Activated B cell treated with CpG ODN at 0.5 μM for 24 hours (primary cell): ENCODE data around the gene MBNL1. TPM values are rescaled to one million over a fixed set of nuclear protein-coding genes. Genes with fewer than 3 reads are reported as not detected.

Experiments used
- ATAC-seq: fragments of 200-7000 bp; cut with Tn5 transposase; one replicate; pipeline ENCODE4 v1.10.0; 2021; ENCODE audit warnings: low read depth, mild to moderate bottlenecking, moderate library complexity
- CTCF ChIA-PET: fragments of 350-600 bp; sonication (Branson Sonifier 250); formaldehyde crosslinking; loops from one replicate; lab custom pipeline; 2021; ENCODE audit warnings: antibody characterized with exemption; lab: Charles Lee
- POLR2A ChIA-PET: fragments of 350-600 bp; sonication (Branson Sonifier 250); formaldehyde crosslinking; loops from one replicate; lab custom pipeline; 2021; ENCODE audit warnings: antibody characterized with exemption; lab: Charles Lee
- DNase-seq: peaks from one replicate; pipeline ENCODE4 v3.0.0; 2022
- H3K27ac Mint-ChIP-seq: one replicate; pipeline ENCODE4 v1.8.0; 2020; ENCODE audit warnings: mixed read lengths
- H3K27me3 Mint-ChIP-seq: one replicate; pipeline ENCODE4 v1.8.0; 2021; ENCODE audit warnings: mixed read lengths
- H3K36me3 Mint-ChIP-seq: one replicate; pipeline ENCODE4 v1.8.0; 2021; ENCODE audit warnings: low read depth, mixed read lengths
- H3K4me1 Mint-ChIP-seq: one replicate; pipeline ENCODE4 v1.8.0; 2021; ENCODE audit warnings: mixed read lengths
- H3K4me3 Mint-ChIP-seq: one replicate; pipeline ENCODE4 v1.8.0; 2020; ENCODE audit warnings: mild to moderate bottlenecking, mixed read lengths
- H3K9me3 Mint-ChIP-seq: one replicate; pipeline ENCODE4 v1.8.0; 2020; ENCODE audit warnings: mixed read lengths
- intact Hi-C: fragments of 100-400 bp; cut with micrococcal nuclease; formaldehyde crosslinking; loops from one replicate; pipeline ENCODE4 v1.15.1; 2024
- total RNA-seq: library from RNA; stranded (reverse); gene quantifications from 2 replicates; pipeline ENCODE4 v1.2.3, GENCODE V29; 2022
- TF ChIP-seq, protein P1 (sequence below): fragments of 200-600 bp; IDR thresholded peaks from one replicate; pipeline ENCODE4 v1.8.0; 2022; ENCODE audit warnings: antibody characterized with exemption, mild to moderate bottlenecking

The MBNL1 gene
- total RNA-seq, 1 donor from 2014 or later, result 561 TPM

DNA sequence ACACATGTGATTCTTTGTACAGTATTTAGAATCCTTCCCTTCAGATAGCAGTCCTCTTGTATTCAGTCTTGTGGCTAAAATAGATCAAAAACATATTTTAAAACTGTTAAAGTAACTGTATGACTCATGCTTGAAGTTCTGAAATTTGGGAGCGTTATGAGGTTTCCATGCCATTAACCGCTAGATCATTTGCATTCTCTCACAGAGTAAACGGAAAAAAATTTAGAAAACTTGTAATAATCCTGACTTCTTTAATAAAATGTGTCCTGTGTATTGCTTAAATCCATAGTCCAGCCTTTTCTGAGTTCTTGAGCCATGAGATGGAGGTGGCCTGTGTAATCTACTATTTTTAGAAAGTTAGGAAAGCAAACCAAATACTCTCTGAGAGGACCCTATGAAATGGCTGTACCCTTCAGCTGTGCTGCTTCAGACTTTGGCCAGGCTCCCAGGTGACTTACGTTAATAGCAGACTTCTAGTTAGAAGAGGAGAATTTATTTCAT lies 33.8 kb downstream of the MBNL1 start:
- peak overlapping the region; percentile 78 for H3K27ac Mint-ChIP-seq
- ChIA-PET CTCF (interaction anchor here (1.1 to 1.6 kb wide), 3 partner anchors 11 to 119 kb away, joined by 4 to 6 read pairs (median 6); no protein-coding TSS in a partner anchor), POLR2A (interaction anchor here (0.7 to 1.2 kb wide), 3 partner anchors 34 to 74 kb away, joined by 3 to 4 read pairs (median 3); partner anchors contain the start of gene MBNL1)
- H3K4me3 Mint-ChIP-seq, result peak overlapping the region; percentile 67
- peaks cover 65% of the 10 kb centered on the region for H3K36me3 Mint-ChIP-seq
- TF ChIP-seq, protein P1, sequence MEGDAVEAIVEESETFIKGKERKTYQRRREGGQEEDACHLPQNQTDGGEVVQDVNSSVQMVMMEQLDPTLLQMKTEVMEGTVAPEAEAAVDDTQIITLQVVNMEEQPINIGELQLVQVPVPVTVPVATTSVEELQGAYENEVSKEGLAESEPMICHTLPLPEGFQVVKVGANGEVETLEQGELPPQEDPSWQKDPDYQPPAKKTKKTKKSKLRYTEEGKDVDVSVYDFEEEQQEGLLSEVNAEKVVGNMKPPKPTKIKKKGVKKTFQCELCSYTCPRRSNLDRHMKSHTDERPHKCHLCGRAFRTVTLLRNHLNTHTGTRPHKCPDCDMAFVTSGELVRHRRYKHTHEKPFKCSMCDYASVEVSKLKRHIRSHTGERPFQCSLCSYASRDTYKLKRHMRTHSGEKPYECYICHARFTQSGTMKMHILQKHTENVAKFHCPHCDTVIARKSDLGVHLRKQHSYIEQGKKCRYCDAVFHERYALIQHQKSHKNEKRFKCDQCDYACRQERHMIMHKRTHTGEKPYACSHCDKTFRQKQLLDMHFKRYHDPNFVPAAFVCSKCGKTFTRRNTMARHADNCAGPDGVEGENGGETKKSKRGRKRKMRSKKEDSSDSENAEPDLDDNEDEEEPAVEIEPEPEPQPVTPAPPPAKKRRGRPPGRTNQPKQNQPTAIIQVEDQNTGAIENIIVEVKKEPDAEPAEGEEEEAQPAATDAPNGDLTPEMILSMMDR, result no peak
- H3K9me3 Mint-ChIP-seq, result no peaks in the 10 kb centered on the region
- ATAC-seq (peak; percentile 16), DNase-seq (no peak)
- peaks cover 83% of the 10 kb centered on the region for H3K4me1 Mint-ChIP-seq
- no peaks in the 10 kb centered on the region for H3K27me3 Mint-ChIP-seq
- intact Hi-C loops, result loop anchor here (1.0 to 2.0 kb wide), 2 partner anchors 33 to 42 kb away; no protein-coding TSS in a partner anchor

DNA sequence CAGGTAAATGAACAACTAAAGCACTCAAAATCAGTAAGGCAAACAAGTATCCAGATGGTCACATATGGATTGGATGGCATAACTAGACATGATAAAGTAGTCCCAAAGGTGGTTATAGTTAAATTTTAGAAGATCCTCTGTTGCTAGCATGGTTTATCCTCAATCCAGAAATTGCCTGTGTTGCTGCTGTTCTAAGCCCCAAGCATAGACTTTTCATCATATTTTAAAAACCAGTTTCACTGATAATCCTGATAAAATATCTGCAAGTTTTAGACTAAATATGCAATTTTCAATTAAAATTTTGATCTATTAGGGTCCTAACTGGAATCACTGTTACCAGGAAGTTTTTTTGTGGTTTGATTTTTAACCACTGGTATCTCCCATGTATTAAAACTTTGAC lies 35.4 kb downstream of the MBNL1 start:
- Mint-ChIP-seq H3K27me3 (no peaks in the 10 kb centered on the region), H3K36me3 (peaks cover 71% of the 10 kb centered on the region), H3K9me3 (no peaks in the 10 kb centered on the region), H3K4me3 (no peak overlapping the region), H3K4me1 (peaks cover 85% of the 10 kb centered on the region), H3K27ac (no peak overlapping the region)
- TF ChIP-seq, protein P1, result no peak
- ChIA-PET CTCF (interaction anchor here (0.9 to 1.3 kb wide), 2 partner anchors 19 to 121 kb away, joined by 3 to 6 read pairs; no protein-coding TSS in a partner anchor), POLR2A (no interaction called here)
- DNase-seq, result no peak
- no peak for ATAC-seq
- intact Hi-C loops, result loop anchor here (2.0 kb wide), 1 partner anchor 13 kb away; no protein-coding TSS in a partner anchor

DNA sequence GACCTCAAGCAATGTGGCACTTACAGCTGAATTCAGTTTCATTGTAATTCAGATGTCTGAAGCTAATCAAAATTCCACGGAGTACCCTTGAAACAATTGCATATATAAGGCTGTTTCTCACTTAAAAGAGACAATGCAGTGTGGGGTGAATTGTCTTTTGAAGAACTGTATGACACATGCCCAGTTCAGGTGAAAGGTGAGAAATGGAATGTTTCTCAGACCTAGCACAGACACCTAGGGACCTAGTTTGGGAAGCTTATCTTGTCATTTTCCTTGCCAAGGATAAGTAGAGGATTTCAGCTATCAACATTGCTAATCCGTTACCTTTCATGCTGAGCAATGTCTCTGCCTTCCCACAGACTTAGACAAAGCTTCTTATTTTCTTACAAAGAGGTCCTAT lies 36.3 kb downstream of the MBNL1 start:
- intact Hi-C loops, result loop anchor here (2.0 kb wide), 1 partner anchor 14 kb away; no protein-coding TSS in a partner anchor
- no peak overlapping the region for H3K4me3 Mint-ChIP-seq
- CTCF ChIA-PET, result interaction anchor here (0.9 to 1.3 kb wide), 4 partner anchors 20 to 139 kb away, joined by 3 to 6 read pairs (median 4); no protein-coding TSS in a partner anchor
- peaks cover 64% of the 10 kb centered on the region for H3K36me3 Mint-ChIP-seq
- no peaks in the 10 kb centered on the region for H3K9me3 Mint-ChIP-seq
- DNase-seq, result no peak
- H3K27me3 Mint-ChIP-seq, result no peaks in the 10 kb centered on the region
- H3K4me1 Mint-ChIP-seq, result peaks cover 84% of the 10 kb centered on the region
- peak overlapping the region; percentile 24 for H3K27ac Mint-ChIP-seq
- no peak for ATAC-seq
- POLR2A ChIA-PET, result interaction anchor here (0.5 to 0.7 kb wide), 2 partner anchors 19 to 36 kb away, joined by 3 to 4 read pairs; no protein-coding TSS in a partner anchor
- TF ChIP-seq, protein P1, result no peak

DNA sequence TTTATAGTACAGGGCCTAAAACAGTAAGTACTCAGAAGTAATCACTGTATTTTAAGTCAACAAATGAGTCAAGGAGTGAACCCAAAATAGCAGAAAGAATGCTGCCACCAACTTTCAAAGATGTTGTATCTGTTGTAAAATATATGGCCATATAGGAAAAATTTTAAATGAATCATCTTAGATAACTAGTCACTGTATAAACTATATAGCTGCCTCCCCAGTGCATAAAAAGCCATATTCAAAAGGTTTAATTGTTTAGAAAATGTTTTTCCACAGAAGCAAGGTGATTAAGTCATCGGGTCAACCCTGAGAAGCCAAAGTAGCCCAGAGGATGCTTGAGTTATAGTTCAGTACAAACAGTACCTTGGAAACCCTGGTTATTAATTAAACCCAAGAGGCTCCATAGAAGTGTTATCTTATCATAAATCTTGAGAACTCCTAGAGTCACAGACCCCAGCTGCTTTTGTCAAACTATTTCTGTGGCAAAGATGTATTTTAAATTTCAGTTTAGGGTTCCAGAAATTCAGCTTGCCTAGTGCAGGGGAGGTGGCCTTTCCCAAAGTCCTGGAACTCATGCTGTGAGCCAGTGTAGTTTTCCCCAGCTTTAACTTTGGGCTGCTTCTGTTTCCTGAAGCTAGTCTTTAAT lies 39.2 kb downstream of the MBNL1 start:
- DNase-seq (no peak), ATAC-seq (no peak)
- TF ChIP-seq, protein P1, result no peak
- Mint-ChIP-seq H3K4me3 (no peak overlapping the region), H3K9me3 (no peaks in the 10 kb centered on the region), H3K36me3 (peaks cover 51% of the 10 kb centered on the region), H3K27me3 (no peaks in the 10 kb centered on the region), H3K27ac (peak overlapping the region; percentile 47), H3K4me1 (peaks cover 62% of the 10 kb centered on the region)
- POLR2A ChIA-PET, result interaction anchor here (0.7 to 0.9 kb wide), 2 partner anchors 9 to 14 kb away, joined by 3 read pairs; no protein-coding TSS in a partner anchor
- intact Hi-C loops, result loop anchor here (1.0 to 2.0 kb wide), 3 partner anchors 9 to 125 kb away; no protein-coding TSS in a partner anchor
- CTCF ChIA-PET, result no interaction called here

DNA sequence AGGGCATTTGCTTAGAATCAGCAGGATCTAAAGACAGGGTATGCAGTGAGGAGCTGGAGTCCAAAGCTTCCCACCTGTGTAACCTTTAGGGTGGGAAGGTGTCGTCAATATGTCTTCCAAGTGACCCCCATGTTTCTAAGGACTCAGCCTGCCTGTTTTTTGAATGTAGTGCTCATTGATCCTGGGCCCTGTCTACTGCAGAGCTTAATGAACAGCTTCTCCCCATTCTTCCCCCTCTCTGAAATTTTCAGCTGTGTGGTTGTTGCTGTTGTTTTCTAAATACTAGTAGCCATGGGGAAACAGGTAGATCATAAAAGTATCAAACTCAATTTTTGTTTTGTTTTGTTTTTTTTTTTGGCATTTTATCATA lies 39.7 kb downstream of the MBNL1 start:
- CTCF ChIA-PET, result no interaction called here
- Mint-ChIP-seq H3K4me1 (peaks cover 60% of the 10 kb centered on the region), H3K27ac (peak overlapping the region; percentile 8), H3K27me3 (no peaks in the 10 kb centered on the region), H3K9me3 (no peaks in the 10 kb centered on the region), H3K36me3 (peaks cover 55% of the 10 kb centered on the region), H3K4me3 (no peak overlapping the region)
- TF ChIP-seq, protein P1, result no peak
- DNase-seq, result no peak
- POLR2A ChIA-PET, result interaction anchor here (0.7 to 0.9 kb wide), 2 partner anchors 10 to 14 kb away, joined by 3 read pairs; no protein-coding TSS in a partner anchor
- intact Hi-C loops, result loop anchor here (1.0 to 2.0 kb wide), 2 partner anchors 9 to 126 kb away; no protein-coding TSS in a partner anchor
- no peak for ATAC-seq
